Adrenal gland (tissue), 5 donors: ENCODE measurements around the gene MRPL57.
"Not testable (repeated sequence)": the region's sequence is repeated elsewhere in the genome, so short reads cannot be mapped to it uniquely, and the experiment has no call there.

ENCODE experiments used
- CTCF ChIP-seq, 6 experiments: fragments of 450-650 bp in 4 of 6; fragments of 200-600 bp in 2 of 6; sonication (generic) in 1 of 6; IDR thresholded peaks; 1 replicate in 5 of 6; 2 replicates in 1 of 6; pipeline versions ENCODE4 v1.5.1 to v1.8.0; 2016 to 2021; ENCODE audit warnings: antibody characterized with exemption in 6 of 6, mild to moderate bottlenecking in 2 of 6, moderate library complexity in 1 of 6
- POLR2A ChIP-seq, 2 donors: fragments of 450-650 bp; IDR thresholded peaks; one replicate each; pipeline ENCODE4 v1.6.1; 2017; ENCODE audit warnings: antibody characterized with exemption in 2 of 2, mild to moderate bottlenecking in 2 of 2, moderate library complexity in 1 of 2
- donor health status: DM: no; HTN: no; CAD: no.

- TF ChIP-seq CTCF, POLR2A (IDR thresholded peaks at IDR 0.05): not testable (repeated sequence)
These were observed 40.6 kb upstream of the MRPL57 start for GRCh38 chr13:21135833-21136232.
